Measurements from ENCODE around the gene GP1BB.

The GP1BB gene

GRCh38 chr22:19766511-19767426 is 43.4 kb downstream of the GP1BB start:
- peak; percentile 20 for DNase-seq (ENCODE audit: low read depth)

DNA sequence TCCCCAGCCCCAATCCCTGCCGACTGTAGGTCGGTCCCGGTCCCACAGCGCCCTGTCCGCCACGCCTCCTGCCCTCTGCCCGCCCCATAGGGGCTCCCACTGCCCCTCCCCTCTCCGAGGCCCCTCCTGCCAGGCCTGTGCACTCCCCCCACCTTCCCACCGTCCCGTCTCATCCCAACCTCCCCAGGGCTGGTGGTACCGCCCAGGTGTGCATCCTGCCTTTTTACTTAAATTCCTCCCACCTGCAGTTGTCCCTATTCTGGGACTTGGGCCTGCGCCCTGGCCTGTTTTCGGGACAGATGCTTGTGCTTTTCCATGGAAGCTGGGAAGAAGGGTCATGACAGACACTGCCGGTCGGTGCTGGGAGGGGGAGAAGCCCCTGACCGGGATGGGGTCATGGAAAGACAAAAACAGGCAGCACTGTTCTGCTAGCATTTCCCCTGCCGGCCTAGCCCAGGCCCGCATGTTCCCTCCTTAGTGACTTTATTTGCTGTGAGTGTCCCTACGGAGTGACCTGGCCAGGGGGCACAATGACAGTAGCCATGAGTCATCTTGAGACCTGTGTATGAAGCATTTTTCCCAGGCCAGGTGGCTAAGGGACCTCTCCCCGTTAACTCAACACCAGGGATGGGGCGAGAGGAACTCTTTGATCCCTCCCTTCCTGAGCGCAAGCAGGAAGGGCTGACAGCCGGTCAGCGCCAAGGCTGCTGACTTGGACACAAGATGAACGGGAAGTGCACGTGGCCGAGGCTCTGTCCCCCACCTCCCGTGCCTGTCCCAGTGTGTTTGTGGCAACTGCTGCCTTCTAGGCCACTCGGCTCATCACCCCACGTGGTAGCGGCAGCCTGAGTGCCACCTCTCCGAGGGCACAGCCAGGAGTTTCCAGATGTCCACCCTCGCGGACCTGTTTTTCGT is 44.3 kb downstream of the GP1BB start:
- no peak for DNase-seq (ENCODE audit: low read depth)

- no peak for DNase-seq (ENCODE audit: low read depth)
Observed at GRCh38 chr22:19769393-19769715, 46.0 kb downstream of the GP1BB start.

- no peak for DNase-seq (ENCODE audit: low read depth)
Observed at GRCh38 chr22:19770349-19771220, 47.2 kb downstream of the GP1BB start.

DNA sequence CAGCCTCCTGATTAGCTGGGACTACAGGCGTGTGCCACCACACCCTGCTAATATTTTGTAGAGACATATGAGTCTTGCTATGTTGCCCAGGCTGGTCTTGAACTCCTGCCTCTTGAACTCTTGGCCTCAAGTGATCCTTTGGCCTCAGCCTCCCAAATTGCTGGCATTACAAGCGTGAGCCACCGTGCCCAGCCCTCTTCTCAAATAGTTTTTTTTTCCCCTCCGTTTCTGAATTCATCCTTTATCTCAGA is 49.0 kb downstream of the GP1BB start:
- no peak for DNase-seq (ENCODE audit: low read depth)

- no peak for DNase-seq (ENCODE audit: low read depth)
Observed at GRCh38 chr22:19772673-19773469, 49.5 kb downstream of the GP1BB start.

DNA sequence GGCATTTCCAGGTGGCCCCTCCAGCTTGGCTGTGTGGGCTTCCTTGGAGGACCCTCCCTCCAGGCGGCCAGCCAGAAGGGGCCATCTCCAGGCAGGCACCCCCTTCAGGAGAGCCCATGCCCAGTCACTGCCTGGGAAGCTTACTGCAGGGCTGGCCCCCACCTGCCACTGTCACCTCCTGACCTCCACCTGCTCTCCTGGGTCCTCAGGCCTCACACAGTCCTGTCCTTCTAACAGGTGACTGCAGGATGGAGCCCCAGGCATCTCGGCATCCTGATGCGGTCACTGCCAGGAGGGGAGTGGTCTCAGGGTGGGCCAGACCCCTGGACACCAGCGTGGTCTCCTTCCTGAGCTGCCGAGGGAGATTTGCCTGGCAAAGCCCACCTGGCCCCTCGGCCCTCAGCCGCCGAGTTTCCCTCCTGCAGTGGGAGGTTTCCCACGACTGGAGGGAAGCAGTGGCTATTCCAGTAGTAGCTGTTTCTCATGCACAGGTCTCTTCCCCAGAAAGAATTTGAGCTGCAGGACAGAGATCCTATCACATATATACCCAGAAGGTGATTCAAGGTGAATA is 50.2 kb downstream of the GP1BB start:
- no peak for DNase-seq (ENCODE audit: low read depth)

Measured in activated T-helper 1 cell treated with Interleukin-2 at 50 U/mL for 16 hours (primary cell).